HG03064 (cell line): ENCODE measurements around the gene ZBTB7C.

Experiments used
- ATAC-seq: cut with Tn5 transposase; IDR thresholded peaks from one replicate; pipeline ENCODE4 v1.9.1; 2021; ENCODE audit warnings: low read depth; ENCODE audit not compliant: unreplicated experiment

The ZBTB7C gene

DNA sequence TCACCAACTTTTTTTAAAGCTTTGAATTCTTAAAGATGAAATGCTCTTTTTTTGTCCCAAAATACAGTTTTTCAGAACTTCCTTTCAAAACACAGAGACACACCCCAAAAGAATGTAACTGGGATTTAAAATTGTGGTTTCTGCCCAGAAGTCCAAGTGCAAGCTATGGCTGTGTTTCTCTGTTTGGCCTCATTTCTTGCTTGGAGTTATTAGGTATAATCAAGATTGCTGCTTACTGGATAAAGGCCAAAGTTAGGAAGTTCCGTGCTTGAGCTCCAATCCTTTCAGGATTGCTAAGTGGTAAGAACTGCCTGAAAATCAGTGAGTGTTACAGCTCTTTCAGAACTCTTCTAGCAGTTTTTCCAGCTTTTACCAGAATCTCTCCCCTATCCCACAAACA lies 16.9 kb downstream of the ZBTB7C start:
- no peak for ATAC-seq

DNA sequence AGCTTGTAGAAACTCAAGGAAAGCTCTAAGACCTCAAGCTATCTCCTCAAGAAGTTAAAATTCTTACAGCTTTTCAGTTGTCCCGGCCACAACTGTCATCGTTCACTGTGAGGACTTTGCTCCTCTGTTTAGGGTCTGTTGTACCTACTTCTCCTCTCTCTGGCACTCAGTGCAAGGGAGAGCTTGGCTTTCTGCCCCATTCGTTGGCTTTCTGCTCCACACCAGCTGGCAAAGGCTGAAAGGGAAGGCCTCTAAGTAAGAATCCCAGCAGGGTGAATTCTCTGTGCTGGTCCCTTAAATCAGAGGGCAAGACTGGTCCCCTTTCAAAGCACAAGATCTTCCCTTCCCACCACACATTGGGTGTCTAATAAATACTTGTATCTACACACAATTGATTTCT lies 17.3 kb downstream of the ZBTB7C start:
- ATAC-seq: no peak

DNA sequence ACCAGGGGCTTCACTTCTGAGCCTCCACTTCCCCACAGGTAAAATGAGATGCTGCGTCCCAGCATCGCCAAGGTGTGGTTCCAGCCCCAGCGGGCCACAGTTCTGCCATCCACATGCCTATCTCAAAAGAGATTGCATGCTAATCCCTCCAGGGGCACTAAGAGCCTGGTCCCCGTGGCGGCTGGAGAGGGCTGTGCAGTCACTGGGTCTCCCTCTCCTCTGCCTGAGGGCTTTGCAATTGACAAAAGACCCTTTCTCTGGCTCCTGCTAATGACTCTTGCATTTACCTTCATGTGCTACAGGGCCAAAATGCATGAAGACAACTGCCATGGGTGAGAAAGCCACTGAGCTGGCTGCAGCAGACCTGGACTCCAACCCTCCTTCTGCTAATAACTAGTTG lies 18.5 kb downstream of the ZBTB7C start:
- no peak for ATAC-seq

DNA sequence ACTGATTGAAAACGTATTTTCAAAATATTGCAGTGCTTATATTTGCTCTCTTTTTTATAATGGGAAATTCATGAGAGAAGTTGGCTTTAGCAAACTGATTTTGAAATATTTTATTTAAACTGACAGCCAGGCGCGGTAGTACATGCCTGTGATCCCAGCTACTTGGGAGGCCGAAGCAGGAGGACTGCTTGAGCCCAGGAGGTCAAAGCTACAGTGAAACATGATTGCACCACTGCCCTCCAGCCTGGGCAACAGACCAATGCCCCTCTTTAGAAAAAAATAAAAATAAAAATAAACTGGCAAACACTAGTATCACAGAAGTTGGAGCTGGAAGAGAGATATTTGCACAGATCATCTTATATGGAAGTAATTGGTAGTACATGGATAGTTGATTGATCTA lies 20.7 kb downstream of the ZBTB7C start:
- no peak for ATAC-seq

DNA sequence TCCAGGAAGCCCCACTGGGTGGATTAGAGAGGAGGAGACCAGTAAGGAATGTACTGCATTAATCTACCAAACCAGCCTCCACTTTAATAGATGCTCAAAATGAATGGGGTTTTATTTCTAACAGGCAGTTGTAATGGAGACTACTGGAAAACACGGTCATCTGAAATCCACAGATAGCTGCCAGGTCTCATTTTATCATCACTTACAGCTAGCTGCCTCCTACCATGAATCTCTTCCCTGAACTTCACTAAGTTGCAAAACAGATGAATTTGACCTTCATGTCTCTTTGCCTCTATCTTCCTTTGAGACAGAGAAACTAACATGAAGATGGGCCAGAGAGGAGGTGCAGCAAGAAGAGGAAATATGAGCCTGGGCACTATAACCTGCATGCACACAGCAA lies 21.9 kb downstream of the ZBTB7C start:
- no peak for ATAC-seq

GRCh38 chr18:48385596-48385995 lies 23.6 kb downstream of the ZBTB7C start:
- no peak for ATAC-seq

GRCh38 chr18:48376934-48377333 lies 32.2 kb downstream of the ZBTB7C start:
- no peak for ATAC-seq

GRCh38 chr18:48376406-48376805 lies 32.8 kb downstream of the ZBTB7C start:
- ATAC-seq: no peak

DNA sequence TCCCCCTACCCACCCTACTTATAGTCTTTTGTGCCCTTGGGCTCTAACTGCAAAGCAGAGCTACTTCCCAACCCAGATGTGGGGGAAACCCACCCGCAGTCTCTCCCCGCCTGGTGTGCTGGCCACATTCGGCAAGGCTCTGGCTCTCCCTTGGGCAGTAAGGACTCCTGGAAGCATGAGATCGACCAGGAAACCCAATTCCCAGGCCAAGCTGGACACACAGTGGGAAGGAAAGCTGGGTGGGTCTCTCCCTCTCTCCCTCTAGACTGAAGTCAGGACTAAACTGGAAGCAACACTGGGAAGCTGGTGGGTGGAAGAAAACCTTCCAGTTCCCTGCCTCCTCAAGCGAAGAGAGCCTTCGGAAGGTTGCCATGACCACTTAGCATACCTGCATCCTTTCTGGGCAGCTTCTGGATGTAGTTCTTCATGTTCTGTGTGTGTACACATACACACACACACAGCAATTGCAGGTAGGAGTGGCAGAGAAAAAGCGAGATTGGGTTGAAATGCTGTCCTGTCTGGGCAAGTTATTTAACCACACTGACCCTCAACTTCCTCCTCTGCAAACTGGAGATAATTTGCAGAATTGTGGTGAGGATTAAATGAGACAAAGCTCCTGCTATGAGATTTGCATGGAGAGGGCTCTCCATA lies 33.9 kb downstream of the ZBTB7C start:
- ATAC-seq: no peak

GRCh38 chr18:48374423-48375149 lies 34.6 kb downstream of the ZBTB7C start:
- no peak for ATAC-seq

DNA sequence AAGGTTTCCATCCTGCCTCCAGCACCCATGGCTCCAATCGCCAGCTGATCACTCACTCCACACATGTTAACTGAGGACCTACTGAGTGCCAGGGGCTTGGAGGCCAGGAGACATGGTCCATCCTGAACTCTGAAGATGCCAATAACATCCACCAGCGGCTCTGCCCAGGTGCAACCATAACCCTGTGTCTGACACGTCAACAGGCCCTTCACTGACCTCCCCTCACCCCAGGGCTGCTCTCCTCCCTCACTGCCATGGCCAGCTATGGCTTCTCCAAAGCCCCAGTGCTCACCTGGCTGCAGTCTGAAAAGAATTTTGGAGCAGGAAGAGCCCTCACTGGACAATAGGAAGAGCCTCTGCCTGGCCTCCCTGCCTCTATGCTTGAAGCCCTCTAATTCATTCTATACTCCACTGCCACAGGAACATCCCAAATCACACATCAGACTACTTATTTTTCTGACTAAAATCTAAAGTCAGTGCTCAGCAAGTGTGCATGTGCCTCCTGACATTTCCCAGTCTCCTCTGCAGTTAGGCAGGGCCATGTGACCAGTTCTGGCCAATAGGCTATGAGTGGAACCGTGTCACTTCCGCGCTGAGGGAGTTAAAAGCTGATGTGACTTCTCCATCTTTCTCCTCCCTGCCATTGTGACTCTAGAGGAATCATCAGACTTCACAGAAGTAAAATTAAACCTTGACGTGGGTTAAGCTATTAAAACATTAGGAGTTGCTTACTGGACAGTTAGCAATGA lies 37.2 kb downstream of the ZBTB7C start:
- ATAC-seq: no peak

- ATAC-seq: no peak
These were observed 41.6 kb downstream of the ZBTB7C start for GRCh38 chr18:48367557-48367956.

GRCh38 chr18:48365965-48366364 lies 43.2 kb downstream of the ZBTB7C start:
- ATAC-seq: no peak

DNA sequence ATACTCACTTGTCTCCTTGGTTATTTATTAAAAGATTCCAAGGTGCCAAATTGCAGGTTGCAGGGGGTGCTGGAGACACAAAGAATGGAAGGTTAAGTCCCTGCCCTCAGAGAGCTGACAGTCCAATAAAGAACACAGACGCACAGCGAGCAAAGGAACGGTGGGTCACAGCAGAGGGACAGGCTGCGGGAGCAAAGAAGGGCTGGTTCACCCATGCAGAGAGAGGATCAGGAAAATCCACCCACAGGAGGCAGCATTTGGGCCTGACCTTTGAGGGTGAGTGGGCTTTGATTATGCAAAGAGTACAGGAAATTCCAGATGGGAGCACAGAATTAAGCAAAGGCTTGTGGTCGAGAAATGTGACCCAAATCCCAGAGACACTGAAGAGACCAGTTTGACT lies 45.0 kb downstream of the ZBTB7C start:
- no peak for ATAC-seq

- no peak for ATAC-seq
These were observed 46.0 kb downstream of the ZBTB7C start for GRCh38 chr18:48363175-48363574.

GRCh38 chr18:48361801-48362200 lies 47.4 kb downstream of the ZBTB7C start:
- no peak for ATAC-seq

DNA sequence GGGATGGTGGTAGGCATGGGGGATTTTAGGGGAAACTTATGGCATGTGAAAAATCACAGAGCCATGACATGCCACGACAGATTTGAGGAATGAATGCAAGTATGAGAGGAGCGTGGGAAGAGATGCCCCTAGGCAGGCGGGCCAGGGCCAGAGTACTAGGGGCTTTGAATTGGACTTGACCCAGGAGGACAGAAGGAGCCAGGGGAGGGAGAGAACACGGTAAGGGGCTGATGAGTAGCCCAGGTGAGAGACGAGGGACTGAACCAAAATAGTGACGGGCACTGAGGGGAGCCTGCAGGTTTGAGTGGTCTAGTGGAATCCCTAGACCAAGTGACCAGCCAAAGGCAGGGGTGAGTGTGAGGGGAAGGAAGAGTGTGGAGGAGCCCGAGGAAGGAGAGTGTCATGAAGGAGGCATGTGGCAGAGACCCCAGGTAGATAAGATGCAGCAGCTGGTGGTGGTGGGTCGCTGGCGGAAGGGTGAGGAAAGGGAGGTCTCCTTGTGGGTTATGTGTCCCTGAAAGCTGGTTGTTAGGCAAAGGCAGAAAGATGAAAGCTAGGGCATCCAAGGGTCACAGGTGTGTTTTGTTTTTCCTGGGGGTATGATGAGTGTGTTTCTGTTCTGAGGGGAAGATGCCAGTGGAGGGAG lies 48.7 kb downstream of the ZBTB7C start:
- ATAC-seq: no peak

GRCh38 chr18:48359626-48360025 lies 49.6 kb downstream of the ZBTB7C start:
- ATAC-seq: no peak

DNA sequence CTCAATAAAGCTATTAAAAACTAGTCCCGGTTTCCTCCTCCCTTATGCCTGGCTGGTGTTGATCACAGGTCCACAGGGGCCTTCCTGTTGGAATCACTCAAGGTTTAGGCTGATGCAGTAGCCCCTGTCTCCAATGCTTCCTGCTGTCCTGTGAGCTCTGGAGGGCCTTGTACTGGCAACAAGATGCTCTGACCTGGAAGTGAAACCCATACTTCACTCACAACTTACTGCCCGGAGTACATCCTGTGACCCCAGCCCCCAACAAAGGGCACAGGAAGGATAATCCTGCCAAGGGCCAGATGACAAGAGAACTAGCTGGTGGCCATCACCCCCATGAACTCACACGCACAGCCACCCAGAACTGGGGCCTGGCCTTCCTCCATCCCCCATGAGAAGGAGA lies 50.3 kb downstream of the ZBTB7C start:
- no peak for ATAC-seq

DNA sequence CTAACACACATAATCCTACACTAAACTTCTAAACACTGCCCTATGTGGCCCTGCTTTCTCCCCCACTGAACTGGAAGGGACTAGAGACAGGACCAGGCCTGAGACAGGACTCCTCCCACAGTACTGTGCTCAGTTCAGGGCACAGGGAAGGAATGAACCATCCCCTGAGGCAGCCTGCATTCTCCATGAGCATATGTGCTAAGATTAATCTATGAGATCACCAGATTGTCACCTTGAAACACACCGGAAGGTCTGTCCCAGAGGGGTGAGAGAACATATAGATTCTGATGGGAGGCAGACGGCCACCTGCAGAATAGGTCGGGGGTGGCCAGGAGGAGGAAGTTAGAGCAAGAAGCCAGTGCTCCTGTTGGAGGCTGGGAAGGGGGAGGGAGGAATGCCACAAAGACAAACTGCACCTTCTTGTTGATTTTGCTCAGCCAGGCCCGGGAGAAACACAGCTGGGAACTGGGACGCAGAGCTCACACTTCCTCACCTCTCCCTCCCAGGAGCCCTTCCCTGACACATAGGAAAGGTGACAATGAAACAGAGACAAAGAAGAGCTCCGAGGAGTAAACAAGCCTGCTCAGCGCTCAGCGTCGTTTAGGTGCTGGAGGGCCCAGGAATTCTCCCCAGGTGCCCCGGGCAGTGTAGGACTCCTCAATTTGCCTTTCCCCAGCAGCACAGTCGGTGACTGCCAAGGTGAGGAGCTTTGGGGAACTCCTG lies 52.1 kb downstream of the ZBTB7C start:
- ATAC-seq: no peak
